ENCODE measurements around the gene PTPRC.

GRCh38 chr1:198694542-198694941, 55.7 kb downstream of the PTPRC start:
- TF ChIP-seq NFRKB (IDR thresholded peaks at IDR 0.05) (no peak), SUZ12 (IDR thresholded peaks at IDR 0.05) (no peak), L3MBTL2 (conservative IDR thresholded peaks at IDR 0.05) (no peak), BHLHE40 (IDR thresholded peaks at IDR 0.05; ENCODE audit: borderline replicate concordance) (no peak), LEF1 (IDR thresholded peaks at IDR 0.05; ENCODE audit: borderline replicate concordance) (no peak), ZNF384 (IDR thresholded peaks at IDR 0.05) (no peak), FOXA1 (IDR thresholded peaks at IDR 0.05) (no peak), ELF4 (IDR thresholded peaks at IDR 0.05) (no peak), TARDBP (IDR thresholded peaks at IDR 0.05) (no peak)

Measured in HEK293T (cell line).